IPS DF 6.9 (cell line): ENCODE results near the gene VAV3.

Experiments
- DNase-seq: peaks from one replicate; pipeline ENCODE4 v3.0.0-alpha.2; 2013; ENCODE audit warnings: low read depth, low spot score
- H3K27ac ChIP-seq: one replicate; pipeline ENCODE4 v1.5.1; 2013; ENCODE audit warnings: low read length, control low read depth
- H3K27me3 ChIP-seq: 2 replicates; pipeline ENCODE4 v1.6.1; 2013; ENCODE audit warnings: mild to moderate bottlenecking, low read length; ENCODE audit not compliant: control insufficient read depth, insufficient read depth
- H3K36me3 ChIP-seq: 2 replicates; pipeline ENCODE4 v1.6.1; 2013; ENCODE audit warnings: low read length; ENCODE audit not compliant: control insufficient read depth, insufficient read depth
- H3K4me1 ChIP-seq: 2 replicates; pipeline ENCODE4 v1.6.1; 2013; ENCODE audit warnings: low read length; ENCODE audit not compliant: control insufficient read depth, insufficient read depth
- H3K4me3 ChIP-seq: 2 replicates; pipeline ENCODE4 v1.5.1; 2013; ENCODE audit warnings: mild to moderate bottlenecking, low read length
- H3K9me3 ChIP-seq: 2 replicates; pipeline ENCODE4 v1.6.1; 2013; ENCODE audit warnings: low read length, inconsistent platforms; ENCODE audit not compliant: control insufficient read depth, insufficient read depth
- WGBS: extraction: QIAGEN DNeasy Blood & Tissue Kit; methylation state at CpG from one replicate; pipeline ENCODE4 v1.1.7; 2013; ENCODE audit warnings: mixed read lengths, missing lambda C conversion rate; ENCODE audit not compliant: insufficient read length, insufficient coverage; 5-methylcytosine and 5-hydroxymethylcytosine counted together

The VAV3 gene

DNA sequence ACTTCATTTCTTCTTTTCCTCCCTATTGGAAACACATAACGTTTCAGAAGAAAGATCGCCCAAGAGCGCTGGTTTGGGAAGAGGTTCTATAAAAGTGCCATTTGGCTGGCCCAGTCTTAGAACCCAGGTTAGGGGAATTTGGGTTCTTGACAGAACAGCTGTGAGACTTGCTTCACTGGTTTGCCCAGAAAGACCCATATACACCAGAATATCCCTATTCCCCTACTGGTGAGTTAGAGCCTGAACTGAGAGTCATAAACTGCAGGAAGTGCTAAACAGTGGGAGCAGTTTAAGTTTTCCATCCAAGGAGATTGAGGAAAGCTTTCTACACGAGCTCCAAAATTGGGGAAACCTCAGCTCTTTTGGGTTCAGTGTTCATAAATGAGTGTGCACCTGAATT, 275.2 kb downstream of the VAV3 start:
- Histone ChIP-seq H3K36me3 (no peaks in the 10 kb centered on the region), H3K9me3 (no peaks in the 10 kb centered on the region), H3K27me3 (no peaks in the 10 kb centered on the region), H3K4me1 (no peaks in the 10 kb centered on the region), H3K4me3 (no peak overlapping the region), H3K27ac (no peak overlapping the region)
- WGBS, result no CpG with 5 or more reads among the region's 4 CpGs
- DNase-seq, result no peak

DNA sequence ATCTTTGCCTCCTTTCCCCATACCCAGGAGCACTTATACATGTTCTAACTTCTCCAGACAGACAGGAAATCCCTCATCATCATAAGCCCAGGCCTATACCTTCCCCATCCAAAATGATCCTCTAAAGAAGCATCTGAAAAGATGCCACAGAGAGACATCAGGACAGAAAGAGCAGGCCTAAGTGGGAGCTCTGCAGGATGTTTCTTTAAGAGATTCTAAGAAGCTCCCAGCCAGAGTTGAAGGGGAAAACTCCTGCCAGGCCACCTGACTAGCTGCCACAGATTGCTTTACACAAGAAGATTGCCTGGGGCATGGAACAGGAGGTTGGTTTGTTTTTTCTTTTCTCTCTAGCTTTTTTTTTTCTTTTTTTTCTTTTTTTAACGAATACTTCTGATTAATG, 275.8 kb downstream of the VAV3 start:
- Histone ChIP-seq H3K36me3 (no peaks in the 10 kb centered on the region), H3K27ac (no peak overlapping the region), H3K4me1 (no peaks in the 10 kb centered on the region), H3K27me3 (no peaks in the 10 kb centered on the region), H3K4me3 (no peak overlapping the region), H3K9me3 (no peaks in the 10 kb centered on the region)
- no peak for DNase-seq
- no CpG with 5 or more reads among the region's 1 CpG for WGBS

DNA sequence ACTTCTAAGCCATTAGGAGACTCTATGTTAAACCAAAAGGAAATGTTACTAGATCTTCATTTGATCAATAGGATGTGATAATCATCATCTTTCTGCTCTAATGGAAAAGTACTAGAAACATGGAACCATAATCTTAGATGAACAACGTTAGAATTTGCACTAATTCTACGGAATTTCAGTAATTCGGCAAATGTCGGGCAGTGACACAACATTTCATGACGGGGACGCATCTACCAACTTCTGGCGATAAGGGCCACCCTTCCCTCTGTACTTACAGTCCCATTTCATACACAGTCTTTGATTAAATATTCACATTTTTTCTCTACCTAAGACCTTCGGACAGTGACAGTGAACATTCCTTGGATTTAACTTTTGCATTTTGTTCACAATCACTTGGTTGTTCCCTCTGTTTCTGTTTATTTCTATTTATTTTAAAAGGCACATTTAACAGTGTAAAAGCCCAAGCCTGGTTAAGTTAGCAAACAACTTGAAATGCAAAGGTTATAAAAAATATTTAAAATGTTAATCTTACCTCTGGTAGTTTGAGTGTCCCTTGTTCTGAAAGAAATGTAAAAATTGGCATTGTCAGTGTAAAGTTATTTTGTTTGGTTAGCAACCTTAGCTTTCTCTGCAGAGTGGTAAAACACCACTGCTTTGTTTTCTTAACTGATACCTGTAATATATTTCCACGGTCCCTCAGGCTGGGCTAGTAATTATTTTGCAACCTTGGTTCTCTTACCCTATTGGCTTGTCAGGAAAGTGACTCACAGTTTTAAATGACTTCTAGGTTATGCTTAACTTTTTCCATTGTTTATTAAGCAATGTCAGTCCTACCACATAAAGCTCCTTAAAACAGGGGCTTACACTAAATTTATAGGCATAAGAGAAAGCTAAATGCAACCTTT, 276.9 kb downstream of the VAV3 start:
- H3K27me3 ChIP-seq, result no peaks in the 10 kb centered on the region
- no peak for DNase-seq
- H3K36me3 ChIP-seq, result no peaks in the 10 kb centered on the region
- no peaks in the 10 kb centered on the region for H3K4me1 ChIP-seq
- H3K9me3 ChIP-seq, result no peaks in the 10 kb centered on the region
- no peak overlapping the region for H3K27ac ChIP-seq
- WGBS, result no CpG with 5 or more reads among the region's 9 CpGs
- H3K4me3 ChIP-seq, result no peak overlapping the region

DNA sequence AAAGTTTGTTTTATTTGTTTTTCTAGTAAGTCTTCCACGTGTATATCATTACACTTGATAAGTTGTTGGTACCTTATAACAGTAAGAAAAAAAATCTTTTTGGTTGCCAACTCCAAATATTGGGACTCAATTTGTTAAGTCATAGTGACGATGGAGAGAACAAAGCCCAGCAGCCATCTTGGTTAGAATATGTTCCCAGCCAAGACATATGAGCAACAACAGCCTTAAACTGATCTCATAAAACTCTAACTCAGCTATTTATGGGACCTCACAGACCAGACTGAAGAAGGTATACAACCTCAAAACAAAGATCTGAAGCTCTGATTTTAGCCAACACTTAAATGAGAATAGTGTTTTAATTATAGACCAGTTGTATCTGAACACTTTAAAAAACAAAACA, 281.3 kb downstream of the VAV3 start:
- Histone ChIP-seq H3K9me3 (no peaks in the 10 kb centered on the region), H3K27me3 (no peaks in the 10 kb centered on the region), H3K27ac (no peak overlapping the region), H3K36me3 (no peaks in the 10 kb centered on the region), H3K4me3 (no peak overlapping the region), H3K4me1 (0 out of 2 replicates have a peak, but pooled peaks cover 2% of the 10 kb centered on the region)
- WGBS, result no CpG with 5 or more reads among the region's 2 CpGs
- no peak for DNase-seq

DNA sequence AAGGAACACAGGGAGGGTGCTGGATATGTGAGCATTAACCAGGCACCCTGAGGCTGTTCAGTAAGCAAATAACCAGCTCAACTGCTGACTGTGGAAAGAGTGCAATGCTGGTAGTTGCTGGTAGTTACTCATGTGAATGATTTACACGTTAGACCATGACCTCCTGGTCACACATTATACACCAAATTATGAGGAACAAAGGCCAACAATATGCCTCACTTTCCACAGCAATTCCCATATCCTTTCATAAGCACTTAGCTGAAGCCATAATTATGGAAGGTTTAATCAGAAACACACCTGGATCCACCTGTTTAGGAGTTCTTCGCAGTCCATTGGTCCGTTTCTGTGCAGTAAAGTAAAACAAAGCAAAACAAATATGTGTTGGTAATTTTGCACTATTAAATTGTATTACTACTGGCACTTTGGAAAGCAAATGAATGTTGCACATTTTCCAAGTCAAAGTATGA, 281.8 kb downstream of the VAV3 start:
- no peaks in the 10 kb centered on the region for H3K36me3 ChIP-seq
- H3K9me3 ChIP-seq, result no peaks in the 10 kb centered on the region
- H3K27ac ChIP-seq, result no peak overlapping the region
- DNase-seq, result no peak
- WGBS, result no CpG with 5 or more reads among the region's 3 CpGs
- 0 out of 2 replicates have a peak, but pooled peaks cover 2% of the 10 kb centered on the region for H3K4me1 ChIP-seq
- H3K27me3 ChIP-seq, result no peaks in the 10 kb centered on the region
- no peak overlapping the region for H3K4me3 ChIP-seq

DNA sequence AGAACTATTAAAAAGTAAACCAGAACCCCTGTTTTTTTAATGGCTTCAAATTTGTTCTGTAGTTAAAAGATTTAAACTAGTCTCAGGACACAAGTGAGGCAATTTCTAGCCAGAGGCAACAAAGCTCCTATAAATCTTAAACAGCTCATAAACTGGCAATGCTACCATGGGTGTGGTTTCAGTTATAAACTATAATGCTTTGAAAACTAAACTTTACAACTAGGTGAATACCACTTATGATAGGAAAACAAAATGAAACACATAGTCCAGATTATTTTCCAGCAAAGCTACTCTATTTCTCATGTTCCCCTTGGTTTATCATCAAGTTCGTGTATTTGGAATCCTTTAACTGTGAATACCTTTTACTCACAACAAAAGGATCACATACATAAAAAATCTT, 282.5 kb downstream of the VAV3 start:
- no CpG with 5 or more reads among the region's 1 CpG for WGBS
- DNase-seq, result no peak
- Histone ChIP-seq H3K27me3 (no peaks in the 10 kb centered on the region), H3K4me3 (no peak overlapping the region), H3K27ac (no peak overlapping the region), H3K9me3 (no peaks in the 10 kb centered on the region), H3K36me3 (no peaks in the 10 kb centered on the region), H3K4me1 (0 out of 2 replicates have a peak, but pooled peaks cover 2% of the 10 kb centered on the region)

DNA sequence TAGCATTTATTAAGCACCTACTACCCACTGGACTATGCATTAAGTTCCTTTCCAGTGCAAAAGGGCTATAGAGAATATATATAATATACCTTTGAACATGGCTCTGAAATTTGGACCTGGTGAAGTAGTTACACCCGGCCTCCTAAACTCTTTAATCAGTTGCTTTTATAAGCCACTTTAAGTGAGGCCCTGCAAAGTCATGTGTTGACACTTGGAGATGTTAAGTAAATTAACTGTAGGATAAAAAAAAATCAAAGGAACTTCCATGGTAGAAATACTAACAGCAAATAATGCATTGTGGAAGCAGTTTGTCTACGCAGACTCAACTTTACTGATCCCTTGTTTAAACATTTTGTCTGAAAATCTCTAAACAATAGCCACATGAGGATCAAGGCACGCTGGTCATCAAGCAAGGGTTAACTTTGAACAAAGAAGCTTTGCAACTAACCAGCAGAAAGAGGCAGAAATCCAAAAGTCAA, 283.9 kb downstream of the VAV3 start:
- no peaks in the 10 kb centered on the region for H3K9me3 ChIP-seq
- no CpG with 5 or more reads among the region's 3 CpGs for WGBS
- DNase-seq, result no peak
- 0 out of 2 replicates have a peak, but pooled peaks cover 2% of the 10 kb centered on the region for H3K4me1 ChIP-seq
- H3K36me3 ChIP-seq, result no peaks in the 10 kb centered on the region
- no peak overlapping the region for H3K27ac ChIP-seq
- H3K27me3 ChIP-seq, result no peaks in the 10 kb centered on the region
- H3K4me3 ChIP-seq, result no peak overlapping the region

GRCh38 chr1:107680579-107680985, 284.4 kb downstream of the VAV3 start:
- WGBS, result no CpG with 5 or more reads among the region's 5 CpGs

DNA sequence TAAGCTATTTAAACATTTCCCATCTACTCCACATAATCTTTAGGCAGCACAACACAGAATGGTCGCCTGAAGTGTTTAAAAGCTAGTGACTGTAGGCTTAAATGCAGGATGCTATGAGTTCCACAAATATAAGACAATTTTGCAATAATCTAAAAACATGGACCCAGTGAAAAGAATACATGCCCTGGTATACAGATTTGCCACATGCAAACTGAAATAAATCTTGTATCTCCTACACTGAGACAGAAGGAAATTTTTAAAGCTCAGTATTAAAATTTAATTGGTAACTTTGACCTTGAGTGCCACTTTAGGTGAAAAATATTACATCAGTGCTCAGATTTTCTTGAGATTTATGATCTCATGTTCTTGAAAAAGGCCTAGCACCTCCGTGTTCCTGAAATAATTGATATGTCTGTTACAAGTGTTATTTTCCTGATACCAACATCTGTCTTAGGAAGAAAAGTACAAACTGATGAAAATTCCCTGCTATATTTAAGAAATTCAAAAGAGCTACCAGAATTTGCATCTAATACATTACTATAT, 285.5 kb downstream of the VAV3 start:
- no CpG with 5 or more reads among the region's 2 CpGs for WGBS
- Histone ChIP-seq H3K36me3 (no peaks in the 10 kb centered on the region), H3K27me3 (no peaks in the 10 kb centered on the region), H3K9me3 (no peaks in the 10 kb centered on the region), H3K4me1 (0 out of 2 replicates have a peak, but pooled peaks cover 2% of the 10 kb centered on the region), H3K4me3 (no peak overlapping the region), H3K27ac (no peak overlapping the region)
- DNase-seq, result no peak

More at GRCh38 chr1:107680579-107680985, 284.4 kb downstream of the VAV3 start:
- Histone ChIP-seq H3K9me3 (no peaks in the 10 kb centered on the region), H3K27me3 (no peaks in the 10 kb centered on the region), H3K36me3 (no peaks in the 10 kb centered on the region), H3K4me1 (0 out of 2 replicates have a peak, but pooled peaks cover 2% of the 10 kb centered on the region), H3K27ac (no peak overlapping the region), H3K4me3 (no peak overlapping the region)
- no peak for DNase-seq

DNA sequence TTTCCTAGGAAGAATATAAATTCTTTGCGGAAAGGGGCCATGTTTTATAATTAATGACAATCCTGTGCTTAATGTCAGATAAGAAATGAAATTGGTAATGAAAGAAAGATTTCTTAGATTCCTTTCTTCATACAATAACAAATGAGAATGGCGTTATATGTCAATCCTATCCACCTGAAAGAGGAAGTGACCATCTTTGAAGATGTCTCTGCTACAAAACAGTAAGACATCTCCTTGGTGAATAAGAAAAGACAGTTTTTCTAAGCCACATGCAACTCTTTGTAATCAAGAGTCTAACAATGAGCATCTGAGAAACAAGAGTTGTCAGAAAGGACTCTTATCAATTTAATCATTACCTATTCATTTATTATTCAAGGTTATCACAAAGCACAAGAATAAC, 286.0 kb downstream of the VAV3 start:
- H3K9me3 ChIP-seq, result no peaks in the 10 kb centered on the region
- no peak overlapping the region for H3K4me3 ChIP-seq
- 0 out of 2 replicates have a peak, but pooled peaks cover 2% of the 10 kb centered on the region for H3K4me1 ChIP-seq
- H3K36me3 ChIP-seq, result no peaks in the 10 kb centered on the region
- H3K27me3 ChIP-seq, result no peaks in the 10 kb centered on the region
- no CpG with 5 or more reads among the region's 2 CpGs for WGBS
- no peak for DNase-seq
- no peak overlapping the region for H3K27ac ChIP-seq
